ENCODE measurements around the gene CDC14B.

DNA sequence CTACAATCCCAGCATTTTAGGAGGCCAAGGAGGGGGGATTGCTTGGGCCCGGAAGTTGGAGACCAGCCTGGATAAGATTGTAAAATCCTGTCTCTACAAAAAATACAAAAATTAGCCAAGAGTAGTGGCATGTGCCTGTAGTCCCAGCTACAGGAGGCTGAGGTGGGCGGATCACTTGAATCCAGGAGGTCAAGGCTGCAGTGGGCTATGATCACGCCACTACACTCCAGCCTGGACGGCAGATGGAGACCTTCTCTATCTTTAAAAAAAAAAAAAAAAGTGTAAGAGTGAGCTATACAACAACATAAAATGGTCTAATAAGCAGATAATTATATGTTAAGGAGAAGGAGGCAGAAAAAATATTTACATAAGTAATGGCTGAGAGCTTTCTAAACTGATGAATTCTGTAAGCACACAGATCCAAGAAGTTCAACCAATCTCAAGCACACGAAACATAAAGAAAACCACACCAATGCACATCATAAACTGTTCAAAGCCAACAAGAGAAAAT lies 23.0 kb downstream of the CDC14B start:
- TF ChIP-seq, protein P1, sequence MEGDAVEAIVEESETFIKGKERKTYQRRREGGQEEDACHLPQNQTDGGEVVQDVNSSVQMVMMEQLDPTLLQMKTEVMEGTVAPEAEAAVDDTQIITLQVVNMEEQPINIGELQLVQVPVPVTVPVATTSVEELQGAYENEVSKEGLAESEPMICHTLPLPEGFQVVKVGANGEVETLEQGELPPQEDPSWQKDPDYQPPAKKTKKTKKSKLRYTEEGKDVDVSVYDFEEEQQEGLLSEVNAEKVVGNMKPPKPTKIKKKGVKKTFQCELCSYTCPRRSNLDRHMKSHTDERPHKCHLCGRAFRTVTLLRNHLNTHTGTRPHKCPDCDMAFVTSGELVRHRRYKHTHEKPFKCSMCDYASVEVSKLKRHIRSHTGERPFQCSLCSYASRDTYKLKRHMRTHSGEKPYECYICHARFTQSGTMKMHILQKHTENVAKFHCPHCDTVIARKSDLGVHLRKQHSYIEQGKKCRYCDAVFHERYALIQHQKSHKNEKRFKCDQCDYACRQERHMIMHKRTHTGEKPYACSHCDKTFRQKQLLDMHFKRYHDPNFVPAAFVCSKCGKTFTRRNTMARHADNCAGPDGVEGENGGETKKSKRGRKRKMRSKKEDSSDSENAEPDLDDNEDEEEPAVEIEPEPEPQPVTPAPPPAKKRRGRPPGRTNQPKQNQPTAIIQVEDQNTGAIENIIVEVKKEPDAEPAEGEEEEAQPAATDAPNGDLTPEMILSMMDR (IDR thresholded peaks at IDR 0.05) = no peak
- no peak for TF ChIP-seq POLR2A (IDR thresholded peaks at IDR 0.05)

All from upper lobe of left lung (tissue), 4 donors.